ENCODE measurements around the gene WAS.

- TF ChIP-seq MXI1 (conservative IDR thresholded peaks at IDR 0.05; ENCODE audit: poor library complexity, severe bottlenecking) (no peak), EZH2 (IDR thresholded peaks at IDR 0.05; ENCODE audit: borderline replicate concordance, insufficient read depth, low read length, poor library complexity, severe bottlenecking) (no peak)
These were observed 28.4 kb downstream of the WAS start for GRCh38 chrX:48711929-48712505.

Measured in neural cell (in vitro differentiated cells).